ENCODE results near the gene EPS15.

DNA sequence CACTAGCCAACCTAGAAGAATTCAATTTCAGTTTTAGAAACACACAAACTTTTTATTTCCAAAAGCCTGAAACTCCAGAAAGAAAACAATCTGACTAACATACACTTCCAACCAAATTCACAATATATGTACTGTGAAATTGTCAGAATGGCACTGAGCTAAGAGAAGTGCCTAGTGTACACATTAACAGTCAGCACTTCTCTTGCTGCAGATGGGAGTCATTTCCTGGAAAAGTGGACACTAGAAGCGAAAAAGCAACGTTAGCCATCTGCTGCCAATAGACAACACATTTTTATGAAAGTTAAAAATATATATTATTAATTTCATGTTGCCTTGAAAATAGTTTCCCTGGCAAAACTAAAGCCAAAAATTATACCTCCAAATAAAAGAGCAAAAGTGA, 66.1 kb downstream of the EPS15 start:
- TF ChIP-seq SP1 (IDR thresholded peaks at IDR 0.05) (no peak), TARDBP (IDR thresholded peaks at IDR 0.05) (no peak), BHLHE40 (IDR thresholded peaks at IDR 0.05; ENCODE audit: borderline replicate concordance) (no peak), SUZ12 (IDR thresholded peaks at IDR 0.05) (no peak), FOXA1 (IDR thresholded peaks at IDR 0.05) (no peak)

All from HEK293T (cell line).